ENCODE data around the gene DCLK1.

DNA sequence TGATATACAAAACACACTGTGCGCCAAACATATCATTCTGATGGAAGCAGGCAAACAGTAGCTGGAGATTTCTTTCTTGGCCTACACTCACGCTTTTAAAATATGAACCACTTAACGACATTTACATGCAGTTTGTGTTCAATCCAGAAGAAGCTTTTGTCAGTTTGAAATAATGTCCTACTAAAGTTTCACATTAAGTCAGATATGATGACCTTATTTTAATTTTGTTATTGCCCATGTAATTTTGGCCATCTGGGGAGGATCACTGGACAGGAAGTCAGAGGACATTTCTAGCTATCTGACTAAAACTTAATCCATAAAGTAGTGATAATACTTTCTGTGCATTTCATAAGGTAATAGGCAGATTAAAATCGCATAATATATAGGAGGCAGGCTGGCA, 98.1 kb downstream of the DCLK1 start:
- TF ChIP-seq, protein P1, sequence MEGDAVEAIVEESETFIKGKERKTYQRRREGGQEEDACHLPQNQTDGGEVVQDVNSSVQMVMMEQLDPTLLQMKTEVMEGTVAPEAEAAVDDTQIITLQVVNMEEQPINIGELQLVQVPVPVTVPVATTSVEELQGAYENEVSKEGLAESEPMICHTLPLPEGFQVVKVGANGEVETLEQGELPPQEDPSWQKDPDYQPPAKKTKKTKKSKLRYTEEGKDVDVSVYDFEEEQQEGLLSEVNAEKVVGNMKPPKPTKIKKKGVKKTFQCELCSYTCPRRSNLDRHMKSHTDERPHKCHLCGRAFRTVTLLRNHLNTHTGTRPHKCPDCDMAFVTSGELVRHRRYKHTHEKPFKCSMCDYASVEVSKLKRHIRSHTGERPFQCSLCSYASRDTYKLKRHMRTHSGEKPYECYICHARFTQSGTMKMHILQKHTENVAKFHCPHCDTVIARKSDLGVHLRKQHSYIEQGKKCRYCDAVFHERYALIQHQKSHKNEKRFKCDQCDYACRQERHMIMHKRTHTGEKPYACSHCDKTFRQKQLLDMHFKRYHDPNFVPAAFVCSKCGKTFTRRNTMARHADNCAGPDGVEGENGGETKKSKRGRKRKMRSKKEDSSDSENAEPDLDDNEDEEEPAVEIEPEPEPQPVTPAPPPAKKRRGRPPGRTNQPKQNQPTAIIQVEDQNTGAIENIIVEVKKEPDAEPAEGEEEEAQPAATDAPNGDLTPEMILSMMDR (conservative IDR thresholded peaks at IDR 0.05; ENCODE audit: low read length) = no peak
- TF ChIP-seq EZH2phosphoT487 (IDR thresholded peaks at IDR 0.05; ENCODE audit: borderline replicate concordance) = no peak

Data from Loucy (cell line).